CD4-positive, alpha-beta memory T cell (primary cell): Measurements from ENCODE around the gene ETV2. TPM values are rescaled to one million over a fixed set of nuclear protein-coding genes. Genes with fewer than 3 reads are reported as not detected.

ENCODE experiments used
- CTCF ChIA-PET: fragments of 350-600 bp; sonication (Branson Sonifier 250); formaldehyde crosslinking; loops from one replicate; lab custom pipeline; 2021; ENCODE audit warnings: inconsistent platforms; ENCODE audit not compliant: partially characterized antibody; lab: Charles Lee
- POLR2A ChIA-PET: fragments of 350-600 bp; sonication (Branson Sonifier 250); formaldehyde crosslinking; loops from one replicate; lab custom pipeline; 2021; ENCODE audit not compliant: partially characterized antibody; lab: Charles Lee
- DNase-seq, 5 donors: peaks; one replicate each; pipeline versions ENCODE4 v3.0.0 to v3.0.0-alpha.2; 2020 to 2022; ENCODE audit warnings: mixed read lengths in 1 of 5
- H3K27ac ChIP-seq: one replicate; pipeline ENCODE4 v1.7.0; 2013; ENCODE audit warnings: low read depth, low read length
- H3K27me3 ChIP-seq: 2 replicates; pipeline ENCODE4 v1.7.0; 2013; ENCODE audit warnings: mild to moderate bottlenecking, low read length, moderate library complexity; ENCODE audit not compliant: insufficient read depth
- H3K36me3 ChIP-seq: 2 replicates; pipeline ENCODE4 v1.7.0; 2013; ENCODE audit warnings: mild to moderate bottlenecking, low read length, moderate library complexity; ENCODE audit not compliant: insufficient read depth
- H3K4me1 ChIP-seq: 2 replicates; pipeline ENCODE4 v1.7.0; 2013; ENCODE audit warnings: mild to moderate bottlenecking, low read length, moderate library complexity; ENCODE audit not compliant: insufficient read depth
- H3K4me3 ChIP-seq, 2 donors: one replicate each; pipeline ENCODE4 v1.7.0; 2013; ENCODE audit warnings: low read length in 2 of 2, mild to moderate bottlenecking in 1 of 2
- H3K9me3 ChIP-seq, 2 donors: one replicate each; pipeline ENCODE4 v1.7.0; 2013; ENCODE audit warnings: low read length in 2 of 2, control low read depth in 1 of 2; ENCODE audit not compliant: control insufficient read depth in 1 of 2
- H3K27ac Mint-ChIP-seq, 7 donors: one replicate each; pipeline ENCODE4 v1.8.0; 2020 to 2021; ENCODE audit warnings: mixed read lengths in 7 of 7, mild to moderate bottlenecking in 6 of 7, inconsistent platforms in 3 of 7, moderate library complexity in 3 of 7
- H3K27me3 Mint-ChIP-seq, 2 donors: one replicate each; pipeline ENCODE4 v1.8.0; 2020 to 2021; ENCODE audit warnings: mixed read lengths in 2 of 2
- H3K36me3 Mint-ChIP-seq, 2 donors: one replicate each; pipeline ENCODE4 v1.8.0; 2020 to 2021; ENCODE audit warnings: mixed read lengths in 2 of 2, inconsistent platforms in 1 of 2, mild to moderate bottlenecking in 1 of 2
- H3K4me1 Mint-ChIP-seq, 4 donors: one replicate each; pipeline ENCODE4 v1.8.0; 2020 to 2021; ENCODE audit warnings: mixed read lengths in 4 of 4, mild to moderate bottlenecking in 1 of 4
- H3K4me3 Mint-ChIP-seq, 8 donors: one replicate each; pipeline ENCODE4 v1.8.0; 2020 to 2021; ENCODE audit warnings: mixed read lengths in 8 of 8, mild to moderate bottlenecking in 7 of 8, moderate library complexity in 6 of 8, inconsistent platforms in 3 of 8
- H3K9me3 Mint-ChIP-seq, 8 donors: one replicate each; pipeline ENCODE4 v1.8.0; 2020 to 2021; ENCODE audit warnings: mixed read lengths in 8 of 8, mild to moderate bottlenecking in 5 of 8, inconsistent platforms in 3 of 8, moderate library complexity in 1 of 8
- intact Hi-C: fragments of 100-400 bp; cut with micrococcal nuclease; formaldehyde crosslinking; loops from one replicate; pipeline ENCODE4 v1.15.1; 2023
- polyA plus RNA-seq, 2 donors: library from polyadenylated mRNA; unstranded; fragments of 300-500 nt; fragmentation: Illumina TruSeq; gene quantifications; one replicate each; pipeline ENCODE4 v1.2.3, GENCODE V29; 2021
- total RNA-seq, 2 experiments: library from RNA; stranded (reverse); gene quantifications; one replicate each; pipeline ENCODE4 v1.2.3, GENCODE V29; 2021

The ETV2 gene
- total and polyA plus RNA-seq, 4 experiments from 2014 or later: 1.1 to 1.3 (median 1.2) TPM; not detected in 1

DNA sequence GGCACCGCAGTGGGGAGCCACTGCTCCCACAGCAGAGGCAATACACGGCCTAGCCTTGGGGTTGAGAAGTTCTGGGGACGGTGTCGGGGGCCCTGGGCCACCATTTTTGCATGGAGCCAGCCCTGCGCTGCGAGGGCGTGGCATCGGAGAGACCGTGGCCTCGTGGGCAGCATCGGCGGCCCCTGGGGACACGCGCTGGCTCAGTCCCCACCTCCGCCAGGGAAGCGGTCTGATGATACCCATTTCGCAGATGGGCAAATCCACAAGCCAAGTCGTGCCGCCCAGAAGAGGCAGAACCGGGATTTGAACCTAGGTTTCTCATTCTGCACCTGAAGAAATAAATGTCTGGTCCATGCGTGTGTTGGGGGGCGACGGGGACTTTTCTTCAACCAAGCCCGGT is 23.6 kb downstream of the ETV2 start:
- Histone ChIP-seq H3K4me3 (no peak overlapping the region), H3K27ac (no peak overlapping the region), H3K4me1 (no peaks in the 10 kb centered on the region), H3K36me3 (no peaks in the 10 kb centered on the region), H3K9me3 (no peaks in the 10 kb centered on the region), H3K27me3 (no peaks in the 10 kb centered on the region)
- intact Hi-C loops: no loop called here
- Mint-ChIP-seq H3K9me3 (peaks cover 0 to 2% (median 0%) of the 10 kb centered on the region in 8 donors), H3K4me1 (peaks cover 0 to 5% (median under 1%) of the 10 kb centered on the region in 4 donors), H3K36me3 (peaks cover 0 to 19% of the 10 kb centered on the region in 2 donors), H3K27ac (no peak overlapping the region), H3K27me3 (peaks cover 6 to 7% of the 10 kb centered on the region in 2 donors), H3K4me3 (no peak overlapping the region)
- no peak for DNase-seq
- ChIA-PET CTCF (no interaction called here), POLR2A (interaction anchor here (1.6 kb wide), 1 partner anchor 17 kb away, joined by 5 read pairs; the partner anchor contains the start of gene COX6B1)

DNA sequence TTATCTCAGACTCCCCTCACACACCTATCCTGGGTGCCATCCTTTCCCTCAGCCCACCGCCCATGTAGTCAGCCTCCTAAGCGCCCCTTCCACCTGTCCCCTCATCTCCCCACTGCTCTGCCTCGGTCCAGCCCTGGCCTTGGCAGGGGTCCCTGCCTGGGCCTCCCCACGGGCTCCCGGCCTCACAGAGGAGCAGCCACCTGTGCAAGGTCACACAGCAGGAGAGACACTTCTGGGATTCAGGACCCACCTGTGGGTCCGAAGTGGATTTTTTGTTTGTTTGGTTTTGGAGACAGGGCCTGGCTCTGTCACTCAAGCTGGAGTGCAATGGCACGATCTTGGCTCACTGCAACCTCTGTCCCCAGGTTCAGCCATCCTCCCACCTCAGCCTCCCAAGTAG is 24.1 kb downstream of the ETV2 start:
- Mint-ChIP-seq H3K27me3 (peaks cover 6 to 8% of the 10 kb centered on the region in 2 donors), H3K36me3 (peaks cover 0 to 17% of the 10 kb centered on the region in 2 donors), H3K9me3 (peaks cover 0 to 2% (median 0%) of the 10 kb centered on the region in 8 donors), H3K4me3 (no peak overlapping the region), H3K27ac (no peak overlapping the region), H3K4me1 (peaks cover 0 to 5% (median under 1%) of the 10 kb centered on the region in 4 donors)
- Histone ChIP-seq H3K27ac (no peak overlapping the region), H3K27me3 (no peaks in the 10 kb centered on the region), H3K4me3 (no peak overlapping the region), H3K4me1 (no peaks in the 10 kb centered on the region), H3K9me3 (no peaks in the 10 kb centered on the region), H3K36me3 (no peaks in the 10 kb centered on the region)
- DNase-seq: no peak
- ChIA-PET POLR2A (no interaction called here), CTCF (no interaction called here)
- intact Hi-C loops: no loop called here

DNA sequence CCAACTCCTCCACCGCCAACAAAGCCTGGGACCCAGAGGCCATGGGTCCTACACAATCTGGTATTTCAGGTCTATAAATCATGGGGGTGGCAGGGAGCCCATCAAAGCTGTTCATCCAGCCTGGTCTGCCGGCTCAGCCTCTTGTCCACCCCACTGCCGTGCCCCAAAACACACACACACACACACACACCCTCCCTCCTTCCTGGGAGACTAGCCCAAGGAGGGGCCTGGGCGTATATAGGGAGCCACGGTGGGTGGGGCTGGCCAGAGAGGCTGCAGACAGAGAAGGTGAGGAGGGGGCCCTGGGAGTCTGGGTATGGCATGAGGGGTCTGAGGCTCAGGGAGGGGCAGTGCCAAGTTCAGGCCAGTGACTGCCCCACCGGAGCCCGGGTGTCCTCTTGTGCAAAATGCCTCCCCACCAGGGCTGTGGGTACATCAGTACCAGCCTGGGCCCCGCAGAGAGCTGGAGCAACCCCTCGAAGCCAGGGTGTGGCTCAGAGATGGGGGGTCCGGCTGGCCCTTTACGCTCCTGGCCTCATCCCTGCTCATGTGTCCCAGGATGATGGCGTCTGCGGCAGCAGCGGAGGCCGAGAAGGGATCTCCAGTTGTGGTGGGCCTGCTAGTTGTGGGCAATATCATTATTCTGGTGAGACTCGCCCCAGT is 24.8 kb downstream of the ETV2 start, which contains the start of gene UPK1A:
Gene UPK1A (plus strand): TSS at position 267 of the 663 bp plus-strand sequence. CDS start 296 bp downstream, at position 563.
- Histone ChIP-seq H3K27me3 (no peaks in the 10 kb centered on the region), H3K36me3 (no peaks in the 10 kb centered on the region), H3K4me3 (no peak within 1 kb of the TSS), H3K27ac (no peak within 1 kb of the TSS), H3K9me3 (no peaks in the 10 kb centered on the region), H3K4me1 (no peaks in the 10 kb centered on the region)
- intact Hi-C loops: no loop called here
- Mint-ChIP-seq H3K27ac (peak within 1 kb of the TSS in 1 of 7 donors; percentile 51), H3K27me3 (peaks cover 9 to 10% of the 10 kb centered on the region in 2 donors), H3K9me3 (peaks cover 0 to 2% (median 0%) of the 10 kb centered on the region in 8 donors), H3K36me3 (peaks cover 0 to 13% of the 10 kb centered on the region in 2 donors), H3K4me3 (no peak within 1 kb of the TSS), H3K4me1 (peaks cover 0 to 5% (median under 1%) of the 10 kb centered on the region in 4 donors)
- ChIA-PET CTCF (no interaction called here), POLR2A (interaction anchor here (0.5 kb wide), 1 partner anchor 85 kb away, joined by 3 read pairs; no protein-coding TSS in a partner anchor)
- no peak for DNase-seq

DNA sequence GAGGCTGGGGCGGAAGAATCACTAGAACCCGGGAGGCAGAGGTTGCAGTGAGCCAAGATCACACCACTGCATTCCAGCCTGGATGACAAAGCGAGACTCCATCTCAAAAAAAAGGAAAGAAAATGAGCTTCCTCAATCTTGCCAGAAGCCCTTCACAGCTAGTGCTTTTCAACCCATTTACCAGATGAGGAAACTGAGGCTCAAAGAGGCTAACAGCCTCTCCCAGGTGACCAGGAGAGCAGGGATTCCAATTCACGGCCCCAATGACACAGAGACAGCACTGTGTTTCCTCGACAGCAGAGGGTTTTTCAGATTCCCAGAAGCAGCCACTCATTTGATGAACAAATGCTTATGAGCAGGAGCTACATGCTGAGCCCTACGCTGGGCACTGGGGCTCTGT is 28.0 kb downstream of the ETV2 start:
- H3K36me3 Mint-ChIP-seq: no peaks in the 10 kb centered on the region
- H3K4me1 ChIP-seq: peaks cover 3% of the 10 kb centered on the region
- H3K36me3 ChIP-seq: no peaks in the 10 kb centered on the region
- H3K4me1 Mint-ChIP-seq: peaks cover 7 to 10% (median 8%) of the 10 kb centered on the region in 4 donors
- H3K4me3 Mint-ChIP-seq: peak overlapping the region in 1 of 8 donors; percentile 41
- H3K9me3 Mint-ChIP-seq: peaks cover 0 to 2% (median 0%) of the 10 kb centered on the region in 8 donors
- H3K27ac Mint-ChIP-seq: no peak overlapping the region
- no peak overlapping the region for H3K27ac ChIP-seq
- ChIA-PET POLR2A (interaction anchor here (0.7 kb wide), 1 partner anchor 583 kb away, joined by 3 read pairs; no protein-coding TSS in a partner anchor), CTCF (no interaction called here)
- H3K27me3 Mint-ChIP-seq: peaks cover 16 to 19% of the 10 kb centered on the region in 2 donors
- no peaks in the 10 kb centered on the region for H3K27me3 ChIP-seq
- DNase-seq: no peak
- H3K9me3 ChIP-seq: no peaks in the 10 kb centered on the region
- intact Hi-C loops: no loop called here
- no peak overlapping the region for H3K4me3 ChIP-seq

DNA sequence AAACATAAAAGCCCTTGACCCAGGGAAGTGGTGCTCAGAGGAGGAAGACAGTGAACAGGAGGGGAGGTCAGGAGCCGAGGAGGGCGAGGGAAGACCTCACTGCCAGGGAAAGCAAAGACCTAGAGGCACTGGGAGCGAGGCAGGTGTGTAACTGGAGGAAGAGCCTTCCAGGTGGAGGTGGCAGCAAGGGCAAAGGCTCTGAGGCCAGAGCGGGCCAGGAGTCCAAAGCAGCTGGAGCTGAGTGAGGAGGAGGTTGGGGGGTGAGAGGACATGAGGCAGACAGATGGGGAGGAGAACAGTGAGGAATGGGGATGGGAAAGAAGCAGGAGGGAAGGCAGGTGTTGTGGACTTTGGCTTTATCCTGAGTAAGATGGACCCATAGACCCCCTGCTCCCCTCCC is 28.4 kb downstream of the ETV2 start:
- POLR2A ChIA-PET: interaction anchor here (0.7 kb wide), 1 partner anchor 583 kb away, joined by 3 read pairs; no protein-coding TSS in a partner anchor
- Mint-ChIP-seq H3K9me3 (peaks cover 0 to 2% (median 0%) of the 10 kb centered on the region in 8 donors), H3K4me1 (peaks cover 7 to 10% (median 8%) of the 10 kb centered on the region in 4 donors), H3K27me3 (peaks cover 16 to 19% of the 10 kb centered on the region in 2 donors), H3K36me3 (no peaks in the 10 kb centered on the region), H3K27ac (peak overlapping the region in 1 of 7 donors; percentile 39), H3K4me3 (peak overlapping the region in 1 of 8 donors; percentile 41)
- Histone ChIP-seq H3K9me3 (no peaks in the 10 kb centered on the region), H3K4me3 (no peak overlapping the region), H3K27me3 (no peaks in the 10 kb centered on the region), H3K4me1 (peaks cover 3% of the 10 kb centered on the region), H3K36me3 (no peaks in the 10 kb centered on the region), H3K27ac (no peak overlapping the region)
- intact Hi-C loops: no loop called here
- DNase-seq: no peak
- CTCF ChIA-PET: no interaction called here

DNA sequence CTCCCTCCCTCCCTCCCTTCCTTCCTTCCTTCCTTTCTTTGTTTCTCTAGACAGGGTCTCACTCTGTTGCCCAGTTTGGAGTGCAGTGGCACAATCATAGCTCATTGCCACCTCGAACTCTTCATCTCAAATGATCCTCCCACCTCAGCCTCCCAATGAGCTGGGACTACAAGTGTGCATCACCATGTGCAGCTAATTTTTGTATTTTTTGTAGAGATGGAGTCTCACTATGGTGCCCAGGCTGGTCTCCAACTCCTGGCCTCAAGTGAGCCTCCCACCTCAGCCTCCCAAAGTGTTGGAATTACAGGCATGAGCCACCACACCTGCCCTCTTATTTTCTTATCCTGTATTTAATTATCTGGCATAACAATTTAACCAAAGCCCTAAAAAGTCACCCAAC is 29.1 kb downstream of the ETV2 start:
- H3K36me3 ChIP-seq: no peaks in the 10 kb centered on the region
- no peak overlapping the region for H3K4me3 ChIP-seq
- peaks cover 3% of the 10 kb centered on the region for H3K4me1 ChIP-seq
- no peak overlapping the region for H3K27ac ChIP-seq
- H3K36me3 Mint-ChIP-seq: no peaks in the 10 kb centered on the region
- ChIA-PET POLR2A (no interaction called here), CTCF (no interaction called here)
- H3K9me3 Mint-ChIP-seq: peaks cover 0 to 2% (median 0%) of the 10 kb centered on the region in 8 donors
- intact Hi-C loops: no loop called here
- H3K27me3 ChIP-seq: no peaks in the 10 kb centered on the region
- no peaks in the 10 kb centered on the region for H3K9me3 ChIP-seq
- peak overlapping the region in 1 of 7 donors; percentile 36 for H3K27ac Mint-ChIP-seq
- no peak overlapping the region for H3K4me3 Mint-ChIP-seq
- no peak for DNase-seq
- H3K4me1 Mint-ChIP-seq: peaks cover 7 to 10% (median 8%) of the 10 kb centered on the region in 4 donors
- peaks cover 16 to 19% of the 10 kb centered on the region in 2 donors for H3K27me3 Mint-ChIP-seq

DNA sequence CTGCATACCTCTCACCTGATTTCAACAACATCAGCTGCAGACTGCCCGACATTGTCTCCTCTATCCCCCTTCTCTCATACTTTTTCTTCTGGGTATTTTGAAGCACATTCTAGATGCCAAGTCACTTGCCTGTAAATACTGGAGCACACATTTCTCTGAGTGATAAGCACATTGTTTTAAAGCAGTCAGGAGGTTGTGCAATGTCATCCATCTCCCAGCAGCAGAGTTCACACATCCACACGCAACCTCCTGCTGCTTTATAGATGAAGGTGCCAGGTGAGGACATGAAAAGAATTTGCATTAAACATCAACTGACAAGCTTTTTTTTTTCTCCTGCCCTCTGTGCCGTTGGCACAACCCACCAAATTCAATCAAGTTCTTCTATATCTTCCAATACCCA is 30.3 kb downstream of the ETV2 start:
- peak overlapping the region in 1 of 7 donors; percentile 46 for H3K27ac Mint-ChIP-seq
- POLR2A ChIA-PET: no interaction called here
- H3K36me3 ChIP-seq: no peaks in the 10 kb centered on the region
- peak overlapping the region in 1 of 8 donors; percentile 3 for H3K4me3 Mint-ChIP-seq
- H3K4me3 ChIP-seq: no peak overlapping the region
- no peaks in the 10 kb centered on the region for H3K27me3 ChIP-seq
- H3K9me3 Mint-ChIP-seq: peaks cover 0 to 2% (median 0%) of the 10 kb centered on the region in 8 donors
- peaks cover 3% of the 10 kb centered on the region for H3K4me1 ChIP-seq
- H3K9me3 ChIP-seq: no peaks in the 10 kb centered on the region
- peaks cover 16 to 19% of the 10 kb centered on the region in 2 donors for H3K27me3 Mint-ChIP-seq
- H3K4me1 Mint-ChIP-seq: peaks cover 7 to 10% (median 8%) of the 10 kb centered on the region in 4 donors
- H3K27ac ChIP-seq: no peak overlapping the region
- H3K36me3 Mint-ChIP-seq: no peaks in the 10 kb centered on the region
- CTCF ChIA-PET: no interaction called here
- intact Hi-C loops: no loop called here
- DNase-seq: no peak
